Fibroblast of peridontal ligament (primary cell): ENCODE data around the gene DNAH3.

ENCODE experiments used
- DNase-seq: peaks from one replicate; pipeline ENCODE4 v3.0.0-alpha.2; 2010; ENCODE audit errors: extremely low read depth

Gene DNAH3

GRCh38 chr16:20883554-20884239 lies 266.9 kb downstream of the DNAH3 start:
- no peak for DNase-seq
